GM19035 (cell line): ENCODE measurements around the gene ANKRD37.

Experiments used
- ATAC-seq: cut with Tn5 transposase; IDR thresholded peaks from one replicate; pipeline ENCODE4 v1.9.1; 2021; ENCODE audit not compliant: unreplicated experiment

The ANKRD37 gene

DNA sequence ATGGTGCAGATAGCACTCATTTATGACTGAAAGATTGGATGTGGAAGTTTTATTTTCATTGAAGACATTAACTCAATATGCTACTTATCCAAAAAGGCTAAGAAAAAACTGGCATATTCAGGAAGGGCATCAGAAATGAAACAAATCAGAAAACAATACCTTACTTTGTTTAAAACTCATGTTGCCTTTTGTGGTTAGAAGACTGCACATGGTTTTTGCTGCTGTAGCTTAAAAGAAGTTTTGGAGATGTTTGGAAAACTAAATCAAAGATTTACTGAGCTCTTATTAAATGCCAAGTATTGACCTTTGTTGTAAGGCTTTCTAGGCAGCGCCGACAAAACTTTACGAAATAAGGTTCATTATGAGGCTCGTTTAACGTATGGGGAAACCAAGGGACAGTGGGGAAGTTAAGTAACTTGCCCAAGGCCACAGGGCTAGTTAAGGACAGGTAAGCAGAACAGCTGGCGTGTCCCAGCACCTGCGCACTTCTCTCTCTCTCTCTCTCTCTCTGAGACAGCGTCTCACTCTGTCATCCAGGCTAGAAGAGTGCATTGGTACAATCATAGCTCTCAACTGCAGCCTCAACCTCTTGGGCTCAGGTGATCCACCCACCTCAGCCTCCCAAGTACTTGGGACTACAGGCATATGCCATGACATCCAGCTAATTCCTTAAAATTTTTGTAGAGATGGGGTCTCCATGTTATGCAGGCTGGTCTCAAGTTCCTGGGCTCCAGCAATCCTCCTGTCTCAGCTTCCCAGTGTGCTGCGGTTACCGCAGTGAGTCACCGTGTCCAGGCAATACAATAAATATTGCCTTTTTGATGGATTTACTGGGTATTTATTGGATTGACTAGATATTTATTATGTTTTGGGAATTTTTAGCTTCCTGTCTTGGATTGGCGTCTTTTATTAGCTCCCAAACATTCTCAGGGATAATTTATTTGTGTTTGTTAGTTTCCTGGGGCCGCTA lies 17.0 kb upstream of the ANKRD37 start:
- no peak for ATAC-seq

GRCh38 chr4:185380320-185380719 lies 16.3 kb upstream of the ANKRD37 start:
- no peak for ATAC-seq

- ATAC-seq = no peak
Observed at GRCh38 chr4:185381288-185382196, 15.1 kb upstream of the ANKRD37 start.

- ATAC-seq = no peak
Observed at GRCh38 chr4:185382754-185383153, 13.9 kb upstream of the ANKRD37 start.

DNA sequence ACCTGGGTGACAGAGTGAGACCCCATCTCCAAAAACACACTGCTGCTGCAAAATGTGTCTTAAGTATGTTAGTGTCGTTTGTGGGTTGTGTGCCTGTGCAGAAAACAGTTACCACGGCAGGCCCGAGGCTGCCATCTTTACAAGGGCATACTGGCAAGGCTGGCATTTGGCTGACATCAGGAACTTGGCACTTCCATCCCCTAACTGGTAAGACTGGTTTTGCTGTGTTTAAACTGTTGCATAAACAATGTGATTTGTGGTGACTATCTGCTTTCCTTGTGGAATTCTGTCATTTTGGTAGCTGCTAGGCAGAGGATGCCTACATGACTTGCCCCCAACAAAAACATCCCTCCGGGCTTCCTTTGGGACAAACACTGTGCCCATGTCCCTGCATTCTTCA lies 13.2 kb upstream of the ANKRD37 start:
- no peak for ATAC-seq

- ATAC-seq = no peak
Observed at GRCh38 chr4:185384061-185384460, 12.6 kb upstream of the ANKRD37 start.

DNA sequence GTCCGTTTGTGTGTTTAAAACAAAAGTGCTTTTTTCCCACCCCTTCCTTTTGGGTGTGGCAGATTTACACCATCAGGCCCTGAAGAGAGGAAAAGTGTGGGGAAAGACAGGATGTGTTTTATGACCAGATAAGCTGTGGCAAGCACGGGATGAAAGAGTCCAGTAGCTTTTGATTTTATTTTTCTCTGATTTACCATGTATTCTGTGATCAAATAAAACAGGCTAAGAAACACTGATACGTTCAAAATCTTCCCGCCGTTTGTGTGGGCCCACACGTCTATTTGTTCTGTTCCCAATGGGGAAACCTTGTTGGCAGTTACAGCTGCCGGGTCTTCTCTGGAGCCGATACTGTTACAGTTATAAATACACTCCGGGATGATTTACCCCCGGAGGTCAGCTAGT lies 11.7 kb upstream of the ANKRD37 start:
- no peak for ATAC-seq

- no peak for ATAC-seq
Observed at GRCh38 chr4:185387957-185388356, 8.7 kb upstream of the ANKRD37 start.

DNA sequence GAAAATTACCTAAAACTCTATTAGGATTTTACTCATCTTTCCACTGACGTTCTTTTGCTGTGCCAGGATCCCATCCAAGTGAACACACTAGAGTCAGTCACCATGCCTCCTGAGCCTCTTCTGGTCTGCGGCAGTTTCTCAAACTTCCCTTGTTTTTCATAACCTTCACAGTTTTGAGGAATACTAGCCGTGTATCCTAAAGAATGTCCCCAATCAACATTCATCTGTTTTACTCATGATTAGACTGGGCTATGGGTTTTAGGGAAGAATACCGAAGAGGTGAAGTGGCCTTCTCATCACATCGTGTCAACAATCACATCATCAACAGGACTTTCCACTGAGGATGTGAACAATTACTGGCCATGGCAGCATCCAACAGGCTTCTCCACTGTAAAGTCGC lies 5.7 kb upstream of the ANKRD37 start:
- no peak for ATAC-seq

DNA sequence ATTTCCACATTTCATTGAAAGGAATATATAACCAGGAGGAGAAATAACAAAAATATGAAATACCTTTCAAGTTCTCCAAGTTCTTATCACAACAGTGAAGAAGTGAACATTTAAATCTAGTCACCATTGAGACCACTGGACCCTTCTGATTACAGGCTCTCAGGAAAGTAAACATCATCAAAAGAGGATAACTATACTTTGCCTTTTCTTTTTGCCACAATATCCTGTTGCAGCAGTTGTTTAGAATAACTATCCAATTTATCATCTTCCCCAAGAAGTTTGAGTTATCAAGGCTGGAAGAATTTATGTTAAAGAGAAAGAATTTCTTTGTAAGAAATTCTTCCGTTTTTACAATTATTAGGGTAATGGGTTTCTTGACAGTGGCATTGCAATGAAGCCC lies 4.5 kb upstream of the ANKRD37 start:
- ATAC-seq = no peak

GRCh38 chr4:185394568-185395237 lies 1.9 kb upstream of the ANKRD37 start:
- no peak for ATAC-seq

GRCh38 chr4:185395238-185395955 lies 1.2 kb upstream of the ANKRD37 start, which contains the start of gene LRP2BP:
LRP2BP (minus strand) TSS chr4:185395924; CDS start chr4:185378186, 17,738 bp downstream.
- ATAC-seq = no peak

DNA sequence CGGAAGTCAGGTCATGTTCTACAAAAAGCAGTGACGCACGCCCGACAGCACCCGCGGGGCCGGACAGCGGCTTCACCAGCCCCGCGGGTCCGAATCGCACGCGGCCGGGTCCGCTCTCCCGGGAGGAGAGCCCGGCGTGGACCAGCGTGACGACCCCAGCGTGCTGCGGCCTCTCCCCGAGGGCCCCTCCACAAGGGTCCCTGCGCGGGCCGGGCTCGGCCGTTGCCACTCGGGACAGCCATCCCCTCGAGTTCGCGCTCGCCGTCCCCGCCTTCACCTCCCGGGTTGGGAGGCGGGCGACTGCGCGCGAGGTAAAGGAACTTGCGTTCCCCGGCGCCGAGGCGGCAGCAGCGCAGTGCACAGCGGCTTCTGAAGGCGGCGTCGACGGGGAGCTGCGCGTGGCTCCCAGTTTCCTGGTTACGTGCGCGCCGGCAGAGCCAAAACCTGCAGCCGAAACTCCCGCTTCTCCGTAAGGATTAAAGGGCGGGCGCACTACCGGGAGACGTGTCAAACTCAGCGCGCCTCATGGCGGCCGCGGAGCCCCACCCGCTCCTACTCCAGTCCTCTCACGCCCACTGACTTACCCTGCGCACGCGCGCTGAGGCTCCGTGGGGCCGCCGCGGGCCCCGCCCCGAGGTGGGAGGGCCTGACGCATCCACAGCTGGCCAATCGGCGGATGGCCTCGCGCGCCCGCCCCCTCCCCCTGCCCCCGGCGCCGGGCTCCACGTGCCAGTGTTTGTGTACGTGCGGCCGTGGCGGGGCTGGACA lies 501 bp upstream of the ANKRD37 start:
- peak; percentile 78 for ATAC-seq

GRCh38 chr4:185398618-185399017 lies 2.0 kb downstream of the ANKRD37 start:
- ATAC-seq = no peak

DNA sequence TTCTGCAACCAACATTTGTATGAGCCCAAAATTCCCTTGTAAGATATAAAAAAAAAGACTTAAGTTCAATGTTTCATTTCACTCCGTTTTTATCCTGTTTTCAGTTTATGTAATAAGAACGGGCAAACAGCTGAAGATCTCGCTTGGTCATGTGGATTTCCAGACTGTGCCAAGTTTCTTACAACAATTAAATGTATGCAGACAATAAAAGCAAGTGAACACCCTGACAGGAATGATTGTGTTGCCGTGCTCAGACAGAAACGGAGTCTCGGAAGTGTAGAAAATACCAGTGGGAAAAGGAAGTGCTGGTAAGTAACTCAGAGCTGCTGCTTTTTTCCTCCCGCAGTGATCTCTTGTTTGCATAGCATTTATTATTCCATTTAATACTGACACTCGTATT lies 2.8 kb downstream of the ANKRD37 start:
- ATAC-seq = no peak

DNA sequence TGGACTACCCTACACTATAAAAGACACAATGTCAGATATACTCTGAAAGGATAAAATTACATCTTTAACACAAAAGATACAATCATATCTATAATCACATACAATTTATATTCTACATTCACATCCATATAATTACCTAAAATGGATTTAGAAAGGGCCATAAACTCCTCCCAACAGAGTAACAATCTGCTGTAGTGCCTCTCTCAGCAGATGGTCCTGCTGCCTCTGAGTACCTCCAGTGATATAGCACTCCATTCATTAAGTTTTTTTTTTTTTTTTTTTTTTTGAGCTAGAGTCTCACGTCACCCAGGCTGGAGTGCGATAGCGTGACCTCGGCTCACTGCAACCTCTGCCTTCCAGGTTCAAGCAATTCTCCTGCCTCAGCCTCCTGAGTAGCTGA lies 7.4 kb downstream of the ANKRD37 start:
- no peak for ATAC-seq

- ATAC-seq = peak; percentile 65
Observed at GRCh38 chr4:185405296-185405999, 8.8 kb downstream of the ANKRD37 start.

- no peak for ATAC-seq
Observed at GRCh38 chr4:185408432-185408831, 11.8 kb downstream of the ANKRD37 start.

GRCh38 chr4:185411849-185412248 lies 15.2 kb downstream of the ANKRD37 start:
- ATAC-seq = no peak
